ENCODE data around the gene ACVRL1.

GRCh38 chr12:51890511-51891171, 16.7 kb upstream of the ACVRL1 start:
- TF ChIP-seq POLR2AphosphoS5 (IDR thresholded peaks at IDR 0.05; ENCODE audit: low read depth, low read length) (no peak), CTCF (IDR thresholded peaks at IDR 0.05) (no peak)

All from Panc1 (cell line).